Measurements from ENCODE around the gene BRD3OS. TPM values are rescaled to one million over a fixed set of nuclear protein-coding genes. Genes with fewer than 3 reads are reported as not detected.
A peak's percentile ranks its signal among the peaks of the same experiment; 100 is the strongest.

BRD3OS gene
- polyA plus RNA-seq, 1 of the 3 experiments (the other 2 are of a cell fraction): 23.1 TPM

- DNase-seq: no peak
- Histone ChIP-seq H3K9me3 (no peaks in the 10 kb centered on the region), H3K27ac (ENCODE audit: low read depth in 2 of 2, low read length in 1 of 2) (no peak overlapping the region; a peak in 1 of 4 replicates), H3K27me3 (ENCODE audit: insufficient read depth) (no peaks in the 10 kb centered on the region), H3K4me3 (ENCODE audit: low read depth in 2 of 2, low read length in 1 of 2) (no peak overlapping the region), H3K36me3 (replicated peaks in 1 of 2; ENCODE audit: control insufficient read depth in 1 of 2, insufficient read depth in 2 of 2, low read length in 1 of 2) (peaks cover 12 to 54% of the 10 kb centered on the region in 2 experiments), H3K9me2 (no peaks in the 10 kb centered on the region), H3K9ac (no peak overlapping the region), H3K79me2 (ENCODE audit: insufficient read depth) (peaks cover 6% of the 10 kb centered on the region; the same call in 1 of the 2 replicates), H3K4me2 (no peak overlapping the region), H3K4me1 (ENCODE audit: control insufficient read depth in 1 of 2, insufficient read depth in 2 of 2, low read depth in 1 of 2, low read length in 1 of 2) (peaks cover 0 to 12% of the 10 kb centered on the region in 2 experiments; a peak in 1 of 4 replicates), H4K20me1 (ENCODE audit: insufficient read depth) (no peaks in the 10 kb centered on the region), H3F3A (replicated peaks; ENCODE audit: insufficient read depth) (peaks cover 18% of the 10 kb centered on the region), H2AFZ (ENCODE audit: low read depth) (no peak overlapping the region)
- 94% methylated on average over 16 of the region's 22 CpGs for WGBS (ENCODE audit: low lambda C conversion rate)
- POLR2A ChIA-PET: no interaction called here
- CTCF ChIA-PET: interaction anchor here (1.2 to 2.1 kb wide), 2 partner anchors 36 to 37 kb away, joined by 3 to 4 read pairs; no protein-coding TSS in a partner anchor
- no peak for TF ChIP-seq FOSL2 (IDR thresholded peaks at IDR 0.05; ENCODE audit: borderline replicate concordance, low read depth)
- TF ChIP-seq, protein P1, sequence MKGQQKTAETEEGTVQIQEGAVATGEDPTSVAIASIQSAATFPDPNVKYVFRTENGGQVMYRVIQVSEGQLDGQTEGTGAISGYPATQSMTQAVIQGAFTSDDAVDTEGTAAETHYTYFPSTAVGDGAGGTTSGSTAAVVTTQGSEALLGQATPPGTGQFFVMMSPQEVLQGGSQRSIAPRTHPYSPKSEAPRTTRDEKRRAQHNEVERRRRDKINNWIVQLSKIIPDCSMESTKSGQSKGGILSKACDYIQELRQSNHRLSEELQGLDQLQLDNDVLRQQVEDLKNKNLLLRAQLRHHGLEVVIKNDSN (IDR thresholded peaks at IDR 0.05; ENCODE audit: borderline replicate concordance, low read depth): no peak
- TF ChIP-seq GABPA (IDR thresholded peaks at IDR 0.05; ENCODE audit: low read depth): no peak
- TF ChIP-seq JUND (IDR thresholded peaks at IDR 0.05): no peak
- TF ChIP-seq, protein P2, sequence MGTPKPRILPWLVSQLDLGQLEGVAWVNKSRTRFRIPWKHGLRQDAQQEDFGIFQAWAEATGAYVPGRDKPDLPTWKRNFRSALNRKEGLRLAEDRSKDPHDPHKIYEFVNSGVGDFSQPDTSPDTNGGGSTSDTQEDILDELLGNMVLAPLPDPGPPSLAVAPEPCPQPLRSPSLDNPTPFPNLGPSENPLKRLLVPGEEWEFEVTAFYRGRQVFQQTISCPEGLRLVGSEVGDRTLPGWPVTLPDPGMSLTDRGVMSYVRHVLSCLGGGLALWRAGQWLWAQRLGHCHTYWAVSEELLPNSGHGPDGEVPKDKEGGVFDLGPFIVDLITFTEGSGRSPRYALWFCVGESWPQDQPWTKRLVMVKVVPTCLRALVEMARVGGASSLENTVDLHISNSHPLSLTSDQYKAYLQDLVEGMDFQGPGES (IDR thresholded peaks at IDR 0.05; ENCODE audit: low read depth, low read length): no peak
- no peak for TF ChIP-seq ELF1 (IDR thresholded peaks at IDR 0.05)
These were observed 3.4 kb downstream of the BRD3OS start for GRCh38 chr9:134028575-134029247.

GRCh38 chr9:134029248-134030226 lies 4.3 kb downstream of the BRD3OS start:
- CTCF ChIA-PET: interaction anchor here (1.0 to 2.1 kb wide), 3 partner anchors 35 to 36 kb away, joined by 3 to 4 read pairs (median 4); no protein-coding TSS in a partner anchor

More at GRCh38 chr9:134029248-134030226, 4.3 kb downstream of the BRD3OS start:
- no peaks in the 10 kb centered on the region for H3K27me3 ChIP-seq (ENCODE audit: insufficient read depth)
- H3F3A ChIP-seq (replicated peaks; ENCODE audit: insufficient read depth): peaks cover 18% of the 10 kb centered on the region
- H4K20me1 ChIP-seq (ENCODE audit: insufficient read depth): no peaks in the 10 kb centered on the region
- no peak overlapping the region for H3K9ac ChIP-seq
- no peak overlapping the region for H3K4me3 ChIP-seq (ENCODE audit: low read depth in 2 of 2, low read length in 1 of 2)
- peaks cover 0 to 12% of the 10 kb centered on the region in 2 experiments; a peak in 1 of 4 replicates for H3K4me1 ChIP-seq (ENCODE audit: control insufficient read depth in 1 of 2, insufficient read depth in 2 of 2, low read depth in 1 of 2, low read length in 1 of 2)
- H3K4me2 ChIP-seq: no peak overlapping the region
- no peak for TF ChIP-seq CHD2 (IDR thresholded peaks at IDR 0.05; ENCODE audit: low read length, partially characterized antibody)
- no peak for TF ChIP-seq NRF1 (IDR thresholded peaks at IDR 0.05; ENCODE audit: low read depth, low read length)
- no peak for TF ChIP-seq NFIC (IDR thresholded peaks at IDR 0.05; ENCODE audit: borderline replicate concordance)
- no peak for TF ChIP-seq GATA2 (CRISPR knock-in tag; IDR thresholded peaks at IDR 0.05)
- no peak for TF ChIP-seq PBX3 (IDR thresholded peaks at IDR 0.05)
- no peak; the same call in 1 of the 2 replicates for TF ChIP-seq JUND (IDR thresholded peaks at IDR 0.05)
- TF ChIP-seq GABPA (IDR thresholded peaks at IDR 0.05; ENCODE audit: low read depth): no peak
- no peak for TF ChIP-seq FOSL2 (IDR thresholded peaks at IDR 0.05; ENCODE audit: borderline replicate concordance, low read depth)
- TF ChIP-seq MXI1 (IDR thresholded peaks at IDR 0.05; ENCODE audit: low read depth, low read length): no peak
- TF ChIP-seq FOXM1 (IDR thresholded peaks at IDR 0.05; ENCODE audit: low read depth): no peak
- TF ChIP-seq TCF12 (IDR thresholded peaks at IDR 0.05): no peak
- no peak for TF ChIP-seq RCOR1 (IDR thresholded peaks at IDR 0.05; ENCODE audit: low read length)
- no peak for TF ChIP-seq EZH2phosphoT487 (IDR thresholded peaks at IDR 0.05; ENCODE audit: borderline replicate concordance, low read depth)
- TF ChIP-seq, protein P1 (IDR thresholded peaks at IDR 0.05; ENCODE audit: borderline replicate concordance, low read depth): no peak
- no peak for TF ChIP-seq FOXJ3 (CRISPR knock-in tag; IDR thresholded peaks at IDR 0.05)
- H3K79me2 ChIP-seq (ENCODE audit: insufficient read depth): peaks cover 6% of the 10 kb centered on the region; the same call in 1 of the 2 replicates
- no peaks in the 10 kb centered on the region for H3K9me2 ChIP-seq
- no peak overlapping the region for H2AFZ ChIP-seq (ENCODE audit: low read depth)
- DNase-seq: peak; percentile 8
- H3K9me3 ChIP-seq: no peaks in the 10 kb centered on the region
- 94% methylated on average over 12 of the region's 21 CpGs for WGBS (ENCODE audit: low lambda C conversion rate)
- POLR2A ChIA-PET: no interaction called here
- H3K36me3 ChIP-seq (replicated peaks in 1 of 2; ENCODE audit: control insufficient read depth in 1 of 2, insufficient read depth in 2 of 2, low read length in 1 of 2): peaks cover 12 to 62% of the 10 kb centered on the region in 2 experiments
- H3K27ac ChIP-seq (ENCODE audit: low read depth in 2 of 2, low read length in 1 of 2): no peak overlapping the region; a peak in 1 of 4 replicates
